GM12865 (cell line): ENCODE data around the gene ITPRID1.

ENCODE experiments used
- DNase-seq: peaks from one replicate; pipeline ENCODE4 v3.0.0; 2010; ENCODE audit warnings: low read depth
- H3K4me3 ChIP-seq: 2 replicates; pipeline ENCODE4 v1.5.1; 2011; ENCODE audit warnings: mild to moderate bottlenecking, low read depth, low read length, control low read depth
- TF ChIP-seq, protein P1 (sequence below): IDR thresholded peaks from 2 replicates; pipeline ENCODE4 v1.5.1; 2011; ENCODE audit warnings: low read length, control low read depth, low read depth, inconsistent platforms; ENCODE audit not compliant: insufficient read depth; ENCODE audit errors: missing control alignments

ITPRID1 gene

DNA sequence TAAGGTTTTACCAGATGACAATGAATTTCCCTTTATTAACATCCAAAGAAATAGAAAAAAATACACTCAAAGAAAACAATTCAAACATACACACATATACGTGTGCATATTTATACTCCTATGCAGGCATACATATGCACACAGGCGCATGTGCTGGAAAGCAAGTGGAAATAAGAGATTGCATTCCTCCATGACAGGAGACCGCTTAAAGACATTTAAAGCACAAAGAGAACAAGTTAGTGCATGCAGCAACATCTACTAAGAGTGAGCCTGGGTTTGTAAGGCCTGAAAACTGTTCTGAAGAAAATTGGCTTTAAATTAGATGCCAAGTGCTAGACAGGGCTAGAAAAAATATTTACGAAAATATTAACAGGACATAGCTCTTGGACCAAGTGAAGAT is 133.1 kb downstream of the ITPRID1 start:
- no peak overlapping the region for H3K4me3 ChIP-seq
- no peak for DNase-seq
- TF ChIP-seq, protein P1, sequence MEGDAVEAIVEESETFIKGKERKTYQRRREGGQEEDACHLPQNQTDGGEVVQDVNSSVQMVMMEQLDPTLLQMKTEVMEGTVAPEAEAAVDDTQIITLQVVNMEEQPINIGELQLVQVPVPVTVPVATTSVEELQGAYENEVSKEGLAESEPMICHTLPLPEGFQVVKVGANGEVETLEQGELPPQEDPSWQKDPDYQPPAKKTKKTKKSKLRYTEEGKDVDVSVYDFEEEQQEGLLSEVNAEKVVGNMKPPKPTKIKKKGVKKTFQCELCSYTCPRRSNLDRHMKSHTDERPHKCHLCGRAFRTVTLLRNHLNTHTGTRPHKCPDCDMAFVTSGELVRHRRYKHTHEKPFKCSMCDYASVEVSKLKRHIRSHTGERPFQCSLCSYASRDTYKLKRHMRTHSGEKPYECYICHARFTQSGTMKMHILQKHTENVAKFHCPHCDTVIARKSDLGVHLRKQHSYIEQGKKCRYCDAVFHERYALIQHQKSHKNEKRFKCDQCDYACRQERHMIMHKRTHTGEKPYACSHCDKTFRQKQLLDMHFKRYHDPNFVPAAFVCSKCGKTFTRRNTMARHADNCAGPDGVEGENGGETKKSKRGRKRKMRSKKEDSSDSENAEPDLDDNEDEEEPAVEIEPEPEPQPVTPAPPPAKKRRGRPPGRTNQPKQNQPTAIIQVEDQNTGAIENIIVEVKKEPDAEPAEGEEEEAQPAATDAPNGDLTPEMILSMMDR, result no peak

DNA sequence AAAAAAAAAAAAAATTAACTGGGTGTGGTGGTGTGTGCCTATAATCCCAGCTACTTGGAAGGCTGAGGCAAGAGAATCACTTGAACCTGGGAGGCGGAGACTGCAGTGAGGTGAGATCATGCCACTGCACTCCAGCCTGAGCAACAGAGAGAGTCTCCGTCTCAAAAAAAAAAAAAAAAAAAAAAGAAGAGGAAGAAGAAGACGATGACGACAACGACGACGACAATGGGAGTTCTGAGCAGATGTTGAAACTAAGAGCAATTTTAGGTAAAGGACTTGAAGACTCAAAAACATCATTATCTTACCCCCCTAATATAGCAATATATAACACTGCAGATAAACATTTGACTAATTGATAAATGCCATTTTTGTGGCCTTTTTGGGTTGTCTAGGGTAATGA is 133.6 kb downstream of the ITPRID1 start:
- no peak for DNase-seq
- TF ChIP-seq, protein P1, result no peak
- H3K4me3 ChIP-seq, result no peak overlapping the region

DNA sequence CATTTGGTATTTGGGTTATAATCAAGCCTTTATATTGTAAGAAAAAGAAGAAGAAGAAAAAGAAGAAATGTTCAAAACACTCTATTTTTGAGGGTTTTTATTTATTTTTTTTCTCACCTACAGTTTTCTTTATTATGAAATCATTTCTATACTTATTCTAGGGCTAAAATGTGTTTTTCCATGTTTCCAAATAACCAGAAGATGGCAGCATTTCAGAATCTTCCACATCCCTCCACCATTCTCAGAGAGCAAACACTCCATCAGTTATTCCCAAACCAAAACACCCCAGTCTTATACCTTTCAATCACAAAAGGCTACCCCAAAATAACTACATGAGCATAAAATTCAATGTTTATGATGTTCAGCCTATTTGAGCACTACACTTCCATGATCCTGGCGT is 134.4 kb downstream of the ITPRID1 start:
- TF ChIP-seq, protein P1, result no peak
- no peak overlapping the region for H3K4me3 ChIP-seq
- DNase-seq, result no peak

DNA sequence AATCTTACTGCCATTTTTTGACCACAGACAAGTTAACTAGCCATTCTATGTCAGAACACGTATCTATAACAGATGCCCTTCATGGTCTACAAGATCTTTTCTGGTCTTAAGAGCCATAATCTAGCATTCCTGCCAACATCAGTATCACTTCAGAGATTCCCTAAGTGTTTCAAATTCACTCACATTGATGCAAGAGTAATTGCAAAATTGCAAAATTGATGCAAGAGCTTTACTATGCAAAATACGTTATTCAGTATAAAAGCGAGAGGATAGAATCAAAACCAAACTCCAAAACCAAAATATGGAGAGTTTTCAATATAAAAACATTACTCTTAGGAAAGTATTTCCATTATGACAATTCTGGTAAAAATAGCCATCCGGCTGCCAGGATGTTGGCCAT is 135.0 kb downstream of the ITPRID1 start:
- TF ChIP-seq, protein P1, result no peak
- H3K4me3 ChIP-seq, result no peak overlapping the region
- DNase-seq, result no peak

DNA sequence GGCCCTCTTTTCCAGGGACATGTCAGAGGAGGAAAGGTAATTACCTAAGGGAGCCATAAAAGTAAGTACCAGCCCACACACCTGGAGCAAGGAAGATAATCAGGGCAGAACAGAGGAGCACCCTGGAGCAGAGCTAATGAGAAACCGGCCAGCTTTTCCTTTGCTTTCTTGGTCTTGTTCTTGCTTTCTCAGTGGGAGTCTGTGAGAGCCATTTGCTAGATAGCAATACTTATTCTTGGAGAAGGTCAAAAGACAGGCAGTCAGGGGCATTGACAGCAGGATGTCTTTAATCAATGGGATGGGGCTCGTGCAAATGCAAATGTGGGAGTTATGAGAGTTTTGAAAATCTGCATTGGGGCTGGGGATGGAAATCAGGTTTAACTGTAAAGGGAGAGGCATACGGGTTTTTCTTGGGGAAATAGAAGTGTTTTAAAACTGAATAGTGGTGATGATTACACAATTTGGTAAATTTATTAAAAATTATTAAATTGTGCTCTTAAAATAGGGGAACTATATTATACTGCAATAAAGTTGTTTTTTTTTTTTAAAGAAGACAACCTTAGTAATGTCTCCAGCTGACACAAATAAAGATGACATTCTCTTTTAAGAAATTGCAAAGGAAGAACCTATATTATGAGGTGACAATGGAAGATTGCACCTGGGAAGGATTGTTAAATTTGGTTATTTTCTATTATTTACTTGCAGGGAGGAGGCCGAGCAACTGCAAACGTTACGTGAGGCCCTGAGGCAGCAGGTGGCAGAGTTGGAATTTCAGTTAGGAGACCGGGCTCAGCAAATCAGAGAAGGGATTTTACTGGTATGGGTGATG is 137.6 kb downstream of the ITPRID1 start:
- no peak for DNase-seq
- TF ChIP-seq, protein P1, result no peak
- no peak overlapping the region for H3K4me3 ChIP-seq

DNA sequence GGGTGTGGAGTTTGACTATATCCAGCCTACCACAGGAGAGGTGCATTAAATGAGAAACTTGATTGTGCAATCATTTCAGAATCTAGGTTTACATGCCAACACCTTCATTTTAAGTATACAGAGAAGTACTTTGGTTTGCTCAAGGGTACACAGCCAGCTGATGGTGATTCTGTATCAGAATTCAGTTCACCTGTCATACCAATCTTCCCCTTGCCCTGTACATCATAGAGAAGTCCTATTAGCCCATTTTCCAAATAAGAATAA is 138.1 kb downstream of the ITPRID1 start:
- no peak overlapping the region for H3K4me3 ChIP-seq
- TF ChIP-seq, protein P1, result no peak
- DNase-seq, result no peak

DNA sequence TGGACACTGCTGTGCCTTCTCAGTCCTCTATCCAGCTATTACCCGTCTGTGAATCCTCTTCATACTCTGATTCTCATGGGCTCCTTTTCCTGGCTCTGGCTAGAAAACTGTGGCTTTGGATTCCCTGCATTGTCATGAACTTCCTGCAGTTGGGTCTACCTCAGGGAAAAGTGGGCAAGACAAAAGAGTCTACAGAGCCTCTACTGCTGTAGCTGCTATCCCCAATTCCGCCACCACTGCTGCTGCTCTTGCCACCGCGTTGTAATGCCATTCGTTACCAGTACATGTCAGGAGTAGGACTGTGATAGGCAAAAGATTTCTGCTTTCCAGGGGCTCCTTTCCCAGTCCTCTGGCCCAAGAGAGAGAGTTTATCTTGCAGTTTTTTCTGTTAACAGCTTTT is 149.2 kb downstream of the ITPRID1 start:
- H3K4me3 ChIP-seq, result no peak overlapping the region
- no peak for DNase-seq
- TF ChIP-seq, protein P1, result no peak
